COLO668 (cell line): ENCODE data around the gene TMEM116.
"Not testable (repeated sequence)": the region's sequence is repeated elsewhere in the genome, so short reads cannot be mapped to it uniquely, and the experiment has no call there.

Source experiments
- DNase-seq: peaks from one replicate; lab custom pipeline; 2025; ENCODE audit not compliant: unreplicated experiment; lab: John Stamatoyannopoulos, UW

The TMEM116 gene

GRCh38 chr12:112012775-112013600 is at the start of gene TMEM116, which contains the start of gene ERP29:
Gene TMEM116, minus strand, starts transcription at chr12:112013165. Its CDS starts 7,895 bp downstream, at chr12:112005270.
Gene ERP29, plus strand, starts transcription at chr12:112013426. Its CDS starts 40 bp downstream, at chr12:112013466.
- peak; percentile 100 for DNase-seq

- no peak for DNase-seq
Observed at GRCh38 chr12:112061137-112061536, 48.2 kb upstream of the TMEM116 start.

GRCh38 chr12:112049351-112049750 is 36.4 kb upstream of the TMEM116 start:
- no peak for DNase-seq

GRCh38 chr12:112046003-112046402 is 33.0 kb upstream of the TMEM116 start:
- DNase-seq = no peak

GRCh38 chr12:112036614-112037013 is 23.6 kb upstream of the TMEM116 start:
- not testable (repeated sequence) for DNase-seq

GRCh38 chr12:112035219-112035785 is 22.3 kb upstream of the TMEM116 start:
- no peak for DNase-seq

GRCh38 chr12:112032292-112032691 is 19.3 kb upstream of the TMEM116 start:
- DNase-seq = no peak

- DNase-seq = no peak
Observed at GRCh38 chr12:112031472-112031871, 18.5 kb upstream of the TMEM116 start.

GRCh38 chr12:112029301-112029700 is 16.3 kb upstream of the TMEM116 start:
- no peak for DNase-seq

GRCh38 chr12:112025808-112026375 is 12.9 kb upstream of the TMEM116 start:
- DNase-seq = no peak

GRCh38 chr12:112023759-112024396 is 10.9 kb upstream of the TMEM116 start:
- DNase-seq = no peak

GRCh38 chr12:112022241-112023016 is 9.5 kb upstream of the TMEM116 start:
- no peak for DNase-seq

GRCh38 chr12:112020947-112021457 is 8.0 kb upstream of the TMEM116 start:
- no peak for DNase-seq

GRCh38 chr12:112018571-112019237 is 5.7 kb upstream of the TMEM116 start:
- no peak for DNase-seq

GRCh38 chr12:112017041-112017440 is 4.1 kb upstream of the TMEM116 start:
- no peak for DNase-seq

- no peak for DNase-seq
Observed at GRCh38 chr12:112015938-112016337, 3.0 kb upstream of the TMEM116 start.

- peak; percentile 87 for DNase-seq
Observed at GRCh38 chr12:112013601-112014402, 837 bp upstream of the TMEM116 start.

- DNase-seq = no peak
Observed at GRCh38 chr12:112011685-112012084, 1.3 kb downstream of the TMEM116 start.
